Omental fat pad (tissue), 4 donors: ENCODE measurements around the gene ING1. TPM values are rescaled to one million over a fixed set of nuclear protein-coding genes. Genes with fewer than 3 reads are reported as not detected.
"Not testable (repeated sequence)": the region's sequence is repeated elsewhere in the genome, so short reads cannot be mapped to it uniquely, and the experiment has no call there.

Source experiments
- ATAC-seq: fragments of 150-250 bp; one replicate; pipeline ENCODE4 v1.9.1; 2016; ENCODE audit warnings: mild to moderate bottlenecking, moderate library complexity; ENCODE audit not compliant: low FRiP score
- DNase-seq: peaks from one replicate; pipeline ENCODE4 v3.0.0-alpha.2; 2019; ENCODE audit warnings: low spot score
- CTCF ChIP-seq, 3 donors: fragments of 450-650 bp; IDR thresholded peaks; one replicate each; pipeline ENCODE4 v1.5.1; 2016 to 2017; ENCODE audit warnings: antibody characterized with exemption in 3 of 3, mild to moderate bottlenecking in 3 of 3, moderate library complexity in 2 of 3
- total RNA-seq, 4 donors: library from RNA; depleted of rRNA; stranded (reverse); fragments of >200 nt; gene quantifications; one replicate each; pipeline ENCODE4 v1.1.0, GENCODE V29; 2016

Gene ING1
- total RNA-seq, 4 donors from 2014 or later = 14.9 to 56.6 (median 20.8) TPM

- DNase-seq = no peak
- ATAC-seq = no peak
- no peak for TF ChIP-seq CTCF (IDR thresholded peaks at IDR 0.05)
Observed at GRCh38 chr13:110696776-110697175, 16.7 kb upstream of the ING1 start.

- ATAC-seq (no peak), DNase-seq (no peak)
- no peak for TF ChIP-seq CTCF (IDR thresholded peaks at IDR 0.05)
Observed at GRCh38 chr13:110697842-110698241, 15.7 kb upstream of the ING1 start.

- TF ChIP-seq CTCF (IDR thresholded peaks at IDR 0.05) = no peak
- no peak for DNase-seq
- no peak for ATAC-seq
Observed at GRCh38 chr13:110698689-110699088, 14.8 kb upstream of the ING1 start.

GRCh38 chr13:110699148-110700145 is 14.1 kb upstream of the ING1 start:
- TF ChIP-seq CTCF (IDR thresholded peaks at IDR 0.05) = no peak
- DNase-seq (no peak), ATAC-seq (no peak)

GRCh38 chr13:110700186-110700585 is 13.3 kb upstream of the ING1 start:
- no peak for TF ChIP-seq CTCF (IDR thresholded peaks at IDR 0.05)
- ATAC-seq = no peak
- DNase-seq = no peak

GRCh38 chr13:110700641-110701040 is 12.9 kb upstream of the ING1 start:
- ATAC-seq = no peak
- no peak for TF ChIP-seq CTCF (IDR thresholded peaks at IDR 0.05)
- no peak for DNase-seq

GRCh38 chr13:110701061-110701460 is 12.4 kb upstream of the ING1 start:
- DNase-seq, ATAC-seq: not testable (repeated sequence)
